ENCODE data around the gene B3GNT7.
"Not testable (repeated sequence)": the region's sequence is repeated elsewhere in the genome, so short reads cannot be mapped to it uniquely, and the experiment has no call there.

B3GNT7 gene, protein sequence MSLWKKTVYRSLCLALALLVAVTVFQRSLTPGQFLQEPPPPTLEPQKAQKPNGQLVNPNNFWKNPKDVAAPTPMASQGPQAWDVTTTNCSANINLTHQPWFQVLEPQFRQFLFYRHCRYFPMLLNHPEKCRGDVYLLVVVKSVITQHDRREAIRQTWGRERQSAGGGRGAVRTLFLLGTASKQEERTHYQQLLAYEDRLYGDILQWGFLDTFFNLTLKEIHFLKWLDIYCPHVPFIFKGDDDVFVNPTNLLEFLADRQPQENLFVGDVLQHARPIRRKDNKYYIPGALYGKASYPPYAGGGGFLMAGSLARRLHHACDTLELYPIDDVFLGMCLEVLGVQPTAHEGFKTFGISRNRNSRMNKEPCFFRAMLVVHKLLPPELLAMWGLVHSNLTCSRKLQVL
- total RNA-seq, result 0 reads per million in 3 experiments

DNA sequence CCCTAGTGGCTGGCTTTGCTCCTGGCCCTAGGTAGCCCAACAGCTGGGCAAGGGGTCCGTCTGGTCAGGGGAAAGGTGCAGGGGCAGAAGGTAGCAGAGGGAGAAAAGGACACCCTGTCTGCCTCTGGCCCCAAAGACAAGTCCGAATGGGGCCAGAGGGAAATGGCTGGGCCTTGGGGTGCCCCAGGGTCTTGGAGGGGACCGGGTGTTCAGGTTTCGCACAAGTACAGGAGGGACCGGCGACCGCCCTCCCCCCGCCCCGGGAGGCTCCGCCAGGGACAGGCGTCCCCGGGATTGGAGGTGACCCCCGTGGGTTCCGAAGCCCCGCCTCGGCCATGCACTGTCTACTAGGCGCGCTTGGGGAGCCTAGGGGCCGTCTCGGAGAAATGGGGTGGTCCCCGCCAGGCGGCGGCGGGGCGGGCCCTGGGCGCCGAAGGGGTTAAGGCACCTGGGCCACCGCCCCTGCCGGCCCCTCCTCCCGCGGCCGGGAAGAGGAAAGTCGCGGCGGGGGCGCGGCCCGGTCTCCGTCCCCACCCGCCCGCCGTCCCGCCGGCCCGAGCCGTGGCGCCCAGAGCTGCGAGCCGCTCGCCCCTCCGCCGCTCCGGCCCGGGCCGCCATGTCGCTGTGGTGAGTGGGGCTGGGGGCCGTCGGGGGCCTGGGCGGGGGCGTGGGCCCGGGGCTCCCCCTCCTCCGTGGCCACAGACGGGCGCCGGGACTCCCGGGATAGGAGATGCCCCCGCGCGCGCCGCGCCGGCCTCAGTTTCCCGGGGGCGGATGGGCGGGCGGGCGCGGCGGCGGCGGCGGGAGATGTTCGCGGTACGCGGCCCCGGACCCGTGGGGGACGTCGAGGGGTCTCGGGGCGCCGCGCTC is at the start of gene B3GNT7:
TSS of gene B3GNT7 (plus strand) at position 523 of the 870 bp plus-strand sequence. CDS start at position 617, 94 bp downstream.
- DNase-seq, result no peak

DNA sequence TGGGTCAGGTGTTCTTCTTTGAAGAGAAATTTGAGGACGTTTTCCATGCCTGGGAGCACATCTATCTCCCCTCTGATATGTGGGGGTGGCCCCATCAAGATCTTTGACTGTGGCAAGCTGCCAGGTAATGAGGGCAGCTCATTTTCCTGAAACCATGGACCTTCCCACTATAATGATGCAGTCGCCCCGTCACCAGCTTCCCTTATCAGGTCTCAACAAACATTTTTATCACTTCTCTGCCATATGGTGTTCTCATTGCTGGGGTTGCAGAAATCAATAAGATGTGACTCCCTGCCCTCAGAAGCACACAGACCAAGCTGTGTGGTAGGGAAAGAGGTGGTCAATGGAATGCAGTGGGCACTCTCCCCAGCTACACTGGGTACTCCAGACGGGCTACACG is 48.4 kb upstream of the B3GNT7 start:
- no peak for DNase-seq

DNA sequence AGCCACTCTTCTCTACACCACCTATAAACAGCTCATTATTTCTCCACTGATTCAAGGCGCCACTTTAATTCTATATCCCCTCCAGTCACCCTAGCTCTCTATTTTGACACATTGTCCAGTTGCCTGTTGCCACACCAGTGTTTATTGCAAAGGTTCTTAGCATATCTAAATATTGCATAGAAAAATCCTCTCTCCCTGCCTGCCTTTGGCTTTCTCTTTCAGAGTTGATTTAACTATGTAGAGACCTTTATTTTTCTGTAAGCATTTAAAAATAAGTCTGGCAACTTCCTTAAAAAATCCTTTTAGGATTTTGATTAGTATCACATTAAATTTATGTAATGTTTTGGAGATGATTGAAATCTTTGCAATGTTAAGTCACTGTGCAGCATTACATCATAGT is 47.9 kb upstream of the B3GNT7 start:
- no peak for DNase-seq

DNA sequence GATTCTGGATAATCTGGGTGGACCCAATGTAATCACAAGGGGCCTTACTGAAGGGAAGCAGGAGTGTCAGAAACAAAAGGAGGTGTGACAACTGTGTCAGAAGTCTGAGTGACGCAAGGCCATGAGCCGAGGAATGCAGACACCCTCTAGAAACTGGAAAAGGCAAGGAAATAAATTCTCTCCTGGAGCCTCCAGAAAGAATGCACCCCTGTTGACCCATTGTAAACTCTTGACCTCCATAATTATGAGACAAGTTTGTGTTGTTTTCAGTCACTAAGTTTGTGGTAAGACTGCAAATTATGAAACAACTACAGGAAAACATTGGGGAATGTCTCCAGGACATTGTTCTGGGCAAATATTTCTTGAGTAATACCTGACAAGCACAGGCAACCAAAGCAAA is 47.3 kb upstream of the B3GNT7 start:
- DNase-seq, result no peak

DNA sequence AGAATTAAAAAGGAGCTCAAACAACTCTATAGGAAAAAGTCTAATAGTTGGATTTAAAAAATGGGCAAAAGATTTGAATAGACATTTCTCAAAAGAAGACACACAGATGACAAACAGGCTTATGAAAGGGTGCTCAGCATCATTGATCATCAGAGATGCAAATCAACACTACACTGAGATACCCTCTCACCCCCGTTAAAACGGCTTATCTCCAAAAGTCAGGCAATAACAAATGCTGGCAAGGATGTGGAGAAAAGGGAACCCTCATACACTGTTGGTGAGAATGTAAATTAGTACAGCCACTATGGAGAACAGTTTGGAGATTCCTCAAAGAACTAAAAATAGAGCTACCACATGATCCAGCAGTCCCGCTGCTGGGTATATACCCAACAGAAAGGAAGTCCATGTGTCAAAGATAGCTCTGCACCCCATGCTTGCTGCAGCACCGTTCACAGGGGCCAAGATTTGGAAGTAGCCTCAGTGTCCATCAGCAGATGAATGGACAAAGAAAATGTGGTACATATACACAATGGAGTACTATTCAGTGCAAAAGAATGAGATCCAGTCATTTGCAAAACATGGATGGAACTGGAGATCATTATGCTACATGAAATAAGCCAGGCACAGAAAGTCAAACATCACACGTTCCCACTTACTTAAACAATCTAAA is 46.7 kb upstream of the B3GNT7 start:
- DNase-seq, result no peak

DNA sequence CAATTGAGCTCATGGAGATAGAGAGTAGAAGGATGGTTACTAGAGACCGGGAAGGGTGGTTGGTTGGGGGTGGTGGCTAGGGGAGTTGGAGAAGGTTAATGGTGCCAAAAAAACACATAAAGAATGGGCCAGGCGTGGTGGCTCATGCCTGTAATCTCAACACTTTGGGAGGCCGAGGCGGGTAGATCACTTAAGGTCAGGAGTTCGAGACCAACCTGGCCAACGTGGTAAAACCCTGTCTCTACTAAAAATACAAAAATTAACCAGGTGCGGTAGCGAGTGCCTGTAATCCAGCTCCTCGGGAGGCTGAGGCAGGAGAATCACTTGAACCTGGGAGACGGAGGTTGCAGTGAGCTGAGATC is 46.2 kb upstream of the B3GNT7 start:
- DNase-seq, result not testable (repeated sequence)

DNA sequence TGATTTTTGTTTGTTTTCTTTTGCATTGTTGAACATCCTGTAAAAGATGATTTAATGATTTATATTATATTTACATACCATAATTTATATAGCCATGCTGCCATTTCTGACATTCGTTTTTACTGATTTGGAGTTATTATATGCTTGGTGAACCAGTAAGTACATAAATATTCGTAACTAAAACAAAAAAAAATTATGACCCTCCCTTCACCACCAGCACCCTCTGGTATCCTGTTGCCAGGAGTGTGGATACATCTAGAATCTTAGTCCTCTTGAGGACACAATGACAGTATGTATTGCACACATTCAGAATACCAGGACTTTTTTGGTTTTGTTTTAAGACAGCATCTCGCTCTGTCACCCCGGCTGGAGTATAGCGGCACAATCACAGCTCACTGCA is 43.9 kb upstream of the B3GNT7 start:
- no peak for DNase-seq

DNA sequence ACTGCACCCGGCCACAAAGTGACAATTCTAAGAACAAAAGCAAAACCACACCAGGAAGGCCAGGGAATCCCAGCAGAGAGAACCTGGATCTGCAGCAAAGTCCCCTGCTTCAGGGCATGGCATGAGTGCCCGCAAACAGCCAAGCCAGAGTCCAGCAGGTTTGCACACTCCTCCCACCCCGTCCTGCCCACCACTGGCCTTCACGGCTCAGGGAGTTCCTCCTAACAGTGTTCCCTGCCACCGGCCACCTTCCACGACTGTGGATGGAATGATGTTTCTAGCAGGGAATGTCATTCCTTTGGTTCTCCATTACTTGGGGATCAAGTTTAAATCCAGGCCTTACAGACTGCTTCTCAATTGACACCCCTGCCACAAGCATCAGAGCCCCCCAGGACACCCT is 42.0 kb upstream of the B3GNT7 start:
- DNase-seq, result no peak

DNA sequence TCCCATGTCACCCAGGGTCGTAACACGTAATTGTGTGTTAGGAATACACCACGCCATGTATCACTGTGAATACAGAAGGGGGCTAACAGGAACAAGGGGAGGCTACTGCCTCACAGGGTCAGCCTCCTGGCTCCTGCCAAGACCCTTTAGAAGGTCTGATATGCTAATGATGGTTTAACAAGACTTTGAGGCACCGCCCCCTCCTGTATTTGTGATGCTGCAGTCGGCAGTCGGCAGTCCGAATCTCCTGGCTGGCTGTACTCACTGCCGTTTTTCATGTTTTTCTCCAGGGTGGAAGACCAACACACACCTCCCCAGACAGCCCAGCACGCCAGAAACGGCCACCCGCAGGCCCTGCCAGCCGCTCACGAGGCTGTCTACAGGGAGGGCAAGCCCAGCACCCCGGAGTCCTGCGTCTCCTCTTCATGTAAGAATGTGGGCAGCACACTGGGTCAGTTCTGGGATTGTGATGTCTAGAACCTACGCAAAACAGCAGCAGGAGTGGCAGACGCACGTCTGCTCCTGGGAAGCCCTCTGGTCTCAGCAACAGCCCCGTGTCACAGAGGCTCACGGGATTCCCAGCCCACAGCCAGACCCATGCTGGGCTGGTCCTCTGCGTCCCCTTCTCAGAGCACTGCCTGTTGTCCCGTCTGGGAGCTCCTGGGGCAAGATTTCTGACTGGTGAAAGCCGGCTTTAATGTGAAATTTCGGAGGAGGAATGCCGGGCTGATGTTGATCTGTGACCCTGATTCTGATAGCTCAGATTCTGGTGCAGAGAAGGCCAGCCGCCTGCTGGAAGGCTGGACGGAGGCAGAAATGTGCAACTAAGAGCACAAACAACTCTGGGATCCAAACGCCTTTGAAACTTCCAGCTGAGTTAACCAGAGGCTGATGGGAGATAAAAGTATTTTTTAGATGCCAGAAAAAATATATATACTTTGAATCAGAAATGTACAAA is 39.7 kb upstream of the B3GNT7 start:
- no peak for DNase-seq

DNA sequence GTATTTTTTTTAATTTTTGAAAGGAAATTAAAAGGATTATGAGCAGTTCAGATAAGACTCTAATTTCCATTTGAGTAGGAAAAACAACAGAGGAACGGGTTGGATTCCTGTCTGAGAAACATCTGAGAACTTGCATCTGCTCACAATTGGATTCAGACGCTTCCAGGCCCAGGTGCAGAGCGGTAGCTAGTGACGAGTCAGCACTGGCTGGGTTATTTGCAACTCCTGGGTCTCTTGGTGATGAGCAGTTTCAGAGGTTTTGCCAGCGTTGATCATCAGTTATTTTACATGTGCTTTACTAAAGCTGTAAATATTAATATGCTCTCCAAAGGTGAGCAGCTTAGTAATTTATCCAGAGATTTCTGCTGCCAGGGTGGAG is 39.1 kb upstream of the B3GNT7 start:
- no peak for DNase-seq

DNA sequence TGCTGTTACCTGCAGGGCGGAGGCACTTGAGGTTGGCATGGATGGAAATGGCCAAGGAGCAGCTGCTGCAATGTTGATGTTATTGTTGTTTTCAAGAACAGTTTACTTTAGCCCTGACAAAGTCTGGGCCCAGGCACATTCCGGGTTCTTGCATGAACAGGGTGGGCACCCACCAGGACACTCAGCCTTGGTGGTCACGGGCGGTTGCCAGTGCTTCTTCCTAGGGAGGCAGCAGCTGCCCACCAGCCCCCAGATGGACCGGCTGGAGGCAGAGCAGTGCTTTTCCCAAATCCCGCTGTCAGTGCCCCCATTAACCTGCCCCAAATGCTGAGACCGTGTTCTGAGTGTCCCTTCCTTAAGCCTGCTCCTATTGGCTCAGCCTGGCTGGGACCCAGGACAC is 38.5 kb upstream of the B3GNT7 start:
- DNase-seq, result no peak

DNA sequence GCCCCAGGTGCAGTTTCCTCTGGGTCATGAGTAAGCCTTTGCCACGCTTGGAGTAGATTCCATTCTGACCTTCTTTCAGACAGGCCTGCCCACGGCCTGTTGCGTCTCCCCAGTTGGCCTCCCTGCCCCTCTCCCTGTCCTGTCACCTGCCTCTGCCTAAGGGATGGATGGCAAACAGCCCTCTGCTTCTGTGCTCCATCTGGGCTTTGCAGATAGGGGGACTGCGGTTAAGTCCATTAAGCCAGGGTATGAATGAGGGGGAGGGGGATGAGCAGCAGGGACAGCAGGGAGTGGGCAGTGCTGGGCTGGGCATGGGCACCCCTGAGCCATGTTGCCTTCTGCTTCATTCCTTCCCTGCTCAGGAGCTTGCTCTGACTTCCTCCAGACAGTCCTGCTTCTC is 37.6 kb upstream of the B3GNT7 start:
- no peak for DNase-seq

DNA sequence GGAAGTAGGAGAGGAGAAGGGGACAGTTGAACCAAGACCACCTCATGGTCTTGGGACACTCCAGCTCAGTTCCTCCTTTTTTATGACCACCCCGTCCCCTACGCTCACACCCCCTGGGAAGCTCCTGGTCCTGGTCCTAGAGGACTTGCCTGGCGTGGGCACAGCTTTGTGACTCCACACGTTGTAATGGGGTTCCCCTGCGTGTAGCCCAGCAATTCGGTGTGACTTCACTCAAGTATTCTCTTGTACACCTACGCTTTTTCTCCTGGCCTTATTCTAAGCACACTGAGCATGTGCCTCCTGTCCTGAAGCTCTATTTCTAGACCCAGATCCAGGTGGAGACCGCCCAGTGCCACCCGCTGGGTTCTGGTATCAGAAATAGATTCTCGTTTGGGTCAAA is 36.1 kb upstream of the B3GNT7 start:
- DNase-seq, result no peak

DNA sequence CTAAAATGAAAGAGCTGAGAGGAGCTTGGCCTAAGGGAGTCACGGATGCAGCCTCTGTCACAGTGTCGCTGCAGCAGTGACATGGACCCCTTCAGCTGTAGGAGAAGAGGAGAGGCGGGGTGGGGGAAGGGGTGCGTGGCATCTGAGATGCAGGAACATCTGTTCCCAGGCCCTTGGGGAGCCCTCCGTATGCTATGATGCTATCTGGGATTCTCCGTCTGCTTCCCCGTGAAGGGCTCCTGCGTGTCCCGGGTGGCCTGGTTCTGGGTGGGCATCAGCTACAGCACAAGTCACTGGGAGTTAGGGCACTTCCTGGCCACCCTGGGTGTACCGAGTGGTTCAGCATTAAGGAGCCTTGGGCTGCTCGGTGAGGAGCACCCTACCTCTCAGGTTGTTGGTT is 35.6 kb upstream of the B3GNT7 start:
- no peak for DNase-seq

DNA sequence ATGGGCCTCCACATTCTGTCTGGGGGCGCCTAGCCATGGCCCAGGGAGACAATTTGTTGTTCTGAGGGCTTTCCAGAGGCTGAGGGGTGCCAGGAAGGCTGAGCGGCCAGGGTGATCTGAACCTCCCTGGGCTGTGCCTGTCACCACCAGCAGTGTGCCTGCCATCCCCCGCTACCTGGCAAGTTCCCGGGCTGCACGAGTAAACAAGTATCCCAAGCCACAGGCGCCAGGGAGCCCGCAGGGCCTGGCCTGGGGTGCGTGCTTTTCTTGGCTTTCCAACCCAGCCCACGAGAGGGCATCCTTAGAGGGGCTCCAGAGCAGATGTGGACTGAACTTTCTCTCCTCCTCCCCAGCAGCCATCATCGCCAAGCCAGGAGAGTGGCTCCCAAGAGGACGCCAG is 35.1 kb upstream of the B3GNT7 start:
- no peak for DNase-seq

DNA sequence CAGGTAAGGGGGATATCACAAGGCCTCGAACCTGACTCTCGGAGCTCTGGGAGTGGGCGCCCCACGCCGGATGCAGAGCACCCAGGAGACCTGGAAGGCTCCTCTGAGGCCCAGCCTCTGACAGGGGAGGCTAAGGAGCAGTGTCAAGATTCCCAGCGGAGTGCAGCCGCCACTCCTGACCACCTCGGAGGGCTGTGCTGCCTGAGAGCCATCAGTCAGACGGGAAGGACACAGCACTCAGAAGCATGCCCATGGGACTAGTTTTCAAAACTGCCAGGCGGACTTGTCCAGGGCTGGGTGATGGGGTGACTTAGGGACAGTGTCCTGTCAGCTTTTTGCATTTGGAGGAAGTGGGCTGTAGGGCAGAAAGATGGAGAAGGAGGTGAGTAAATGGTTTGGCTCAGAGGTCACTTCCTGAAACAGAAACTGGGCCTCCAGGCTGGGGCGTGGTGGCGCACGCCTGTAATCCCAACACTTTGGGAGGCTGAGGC is 34.6 kb upstream of the B3GNT7 start:
- DNase-seq, result no peak

DNA sequence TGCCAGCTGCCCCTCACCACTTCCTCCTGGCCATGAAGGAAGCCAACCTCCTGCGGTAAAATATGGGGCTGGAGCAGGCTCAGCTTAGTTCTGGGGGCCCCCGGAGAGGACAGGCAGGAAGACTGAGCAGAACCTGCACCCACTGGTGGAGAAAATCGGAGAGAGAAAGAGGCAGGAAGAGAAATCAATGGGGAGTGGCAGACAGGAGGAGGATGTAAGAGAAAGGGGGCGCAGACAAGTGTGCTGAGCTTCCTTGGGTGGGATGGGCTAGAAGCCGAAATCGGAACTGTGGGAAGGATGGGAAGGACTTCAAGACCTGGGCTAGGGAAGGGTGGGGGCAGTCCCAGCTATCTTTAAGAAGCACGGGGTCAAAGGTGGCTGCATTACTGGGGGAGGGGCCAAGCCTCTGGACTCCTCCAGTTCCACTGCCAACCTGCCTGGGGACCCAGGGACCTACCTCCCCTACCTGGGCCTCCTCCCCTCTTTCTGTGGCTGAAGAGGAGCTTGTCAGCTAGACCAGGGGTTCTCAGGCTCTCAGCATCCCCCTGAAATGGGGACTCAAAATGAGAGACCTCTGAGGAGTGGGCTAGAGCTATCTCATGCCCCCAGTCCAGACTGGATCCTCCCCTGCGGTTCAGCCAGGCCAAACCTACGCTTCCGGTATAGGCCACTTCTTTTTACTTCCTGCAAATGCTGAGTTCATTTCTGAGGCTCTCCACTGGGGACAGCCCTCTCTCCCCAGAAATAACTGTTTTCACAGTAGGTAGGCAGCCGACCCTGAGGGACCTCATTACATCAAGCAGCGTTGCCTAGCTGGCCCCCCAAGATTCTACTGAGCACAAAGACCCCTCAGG is 33.6 kb upstream of the B3GNT7 start:
- no peak for DNase-seq

DNA sequence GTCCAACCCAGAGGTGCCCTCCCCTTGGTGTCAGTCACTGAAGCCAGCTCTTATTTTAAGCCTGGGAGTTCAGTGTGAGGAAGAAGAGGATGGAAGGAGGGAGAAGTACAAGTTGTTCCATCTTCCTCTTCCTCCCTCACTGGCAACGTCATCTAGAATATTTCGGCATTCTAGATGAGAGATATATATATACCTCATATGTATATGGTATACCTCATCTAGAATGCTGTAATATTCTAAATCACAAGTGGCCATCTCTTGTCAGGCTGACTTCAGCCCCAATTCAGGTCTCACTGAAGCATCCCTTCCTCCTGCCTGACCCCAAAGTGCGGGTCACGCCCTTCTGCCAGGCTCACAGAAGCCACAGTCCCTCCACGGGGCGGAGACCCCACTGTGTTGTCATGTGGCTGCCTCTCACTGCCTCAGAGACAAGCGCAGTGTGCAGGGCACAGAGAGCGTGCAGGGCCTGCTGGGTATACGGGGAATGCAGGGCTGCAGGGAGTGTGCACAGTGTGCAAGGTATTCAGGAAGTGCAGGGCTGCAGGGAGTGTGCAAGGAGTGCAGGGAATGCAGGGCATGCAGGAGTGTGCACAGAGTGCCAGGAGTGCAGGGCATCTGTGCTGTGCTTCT is 32.8 kb upstream of the B3GNT7 start:
- no peak for DNase-seq

DNA sequence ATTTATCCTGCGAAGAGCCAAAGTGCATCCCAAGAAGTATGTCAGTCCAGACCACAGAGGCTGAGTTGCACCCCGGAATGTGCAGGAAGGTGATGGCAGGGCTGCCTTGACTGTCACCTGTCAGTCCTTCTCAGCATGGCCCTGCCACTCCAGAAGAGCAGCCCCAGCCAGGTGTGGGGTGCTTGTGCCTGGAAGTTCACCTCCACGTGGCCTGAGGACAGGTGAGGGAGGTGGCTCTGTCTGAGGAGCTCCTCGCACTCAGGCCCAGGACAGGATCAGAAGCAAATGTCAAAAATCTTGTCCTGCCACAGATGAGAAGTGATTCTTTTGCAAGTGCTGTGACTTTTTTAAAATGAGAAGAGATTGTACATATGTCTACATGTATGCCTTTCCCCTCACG is 31.4 kb upstream of the B3GNT7 start:
- DNase-seq, result no peak

DNA sequence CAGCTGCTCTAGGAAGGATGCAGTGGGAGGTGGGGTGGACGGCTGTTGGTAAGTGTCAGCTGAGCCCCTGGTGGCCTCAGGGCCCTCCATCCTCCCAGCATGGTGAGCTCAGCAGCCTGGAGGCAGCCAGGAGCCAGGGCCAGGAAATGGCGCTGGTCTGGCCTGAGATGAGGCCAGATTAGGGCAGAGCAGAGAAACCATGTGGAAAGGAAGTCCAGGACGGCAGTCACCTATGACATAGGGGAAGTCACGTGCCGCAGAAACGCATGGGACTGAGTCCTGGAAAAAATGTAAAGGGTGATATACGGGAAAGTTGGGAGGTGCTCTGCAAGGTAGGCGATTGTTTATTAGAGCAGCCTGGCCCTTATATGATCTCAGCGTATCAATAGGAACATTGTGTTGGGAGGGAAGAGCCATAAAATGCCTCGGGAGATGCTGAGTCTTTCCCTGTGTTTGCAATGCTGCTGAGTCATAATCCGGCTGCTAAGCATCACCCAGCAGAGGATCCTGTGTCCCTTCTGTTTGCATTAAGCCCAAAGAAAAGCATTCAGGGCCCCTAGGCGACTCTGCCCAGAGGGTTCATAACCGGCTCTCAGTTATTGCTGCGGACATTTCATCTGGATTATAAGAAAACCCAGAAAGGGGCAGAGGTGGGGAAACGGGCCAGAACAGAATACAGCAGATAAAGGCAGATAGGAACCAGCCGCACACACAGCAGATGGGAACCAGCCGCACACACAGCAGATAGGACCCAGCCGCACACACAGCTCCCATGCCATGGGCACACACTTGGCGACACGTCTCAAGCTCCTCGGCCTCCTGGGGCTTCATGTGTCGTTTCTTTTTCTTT is 30.3 kb upstream of the B3GNT7 start:
- no peak for DNase-seq
